ENCODE data around the gene SMG9.
A peak's percentile ranks its signal among the peaks of the same experiment; 100 is the strongest.

SMG9 gene

GRCh38 chr19:43731346-43731745, 23.4 kb downstream of the SMG9 start:
- TF ChIP-seq, protein P1, sequence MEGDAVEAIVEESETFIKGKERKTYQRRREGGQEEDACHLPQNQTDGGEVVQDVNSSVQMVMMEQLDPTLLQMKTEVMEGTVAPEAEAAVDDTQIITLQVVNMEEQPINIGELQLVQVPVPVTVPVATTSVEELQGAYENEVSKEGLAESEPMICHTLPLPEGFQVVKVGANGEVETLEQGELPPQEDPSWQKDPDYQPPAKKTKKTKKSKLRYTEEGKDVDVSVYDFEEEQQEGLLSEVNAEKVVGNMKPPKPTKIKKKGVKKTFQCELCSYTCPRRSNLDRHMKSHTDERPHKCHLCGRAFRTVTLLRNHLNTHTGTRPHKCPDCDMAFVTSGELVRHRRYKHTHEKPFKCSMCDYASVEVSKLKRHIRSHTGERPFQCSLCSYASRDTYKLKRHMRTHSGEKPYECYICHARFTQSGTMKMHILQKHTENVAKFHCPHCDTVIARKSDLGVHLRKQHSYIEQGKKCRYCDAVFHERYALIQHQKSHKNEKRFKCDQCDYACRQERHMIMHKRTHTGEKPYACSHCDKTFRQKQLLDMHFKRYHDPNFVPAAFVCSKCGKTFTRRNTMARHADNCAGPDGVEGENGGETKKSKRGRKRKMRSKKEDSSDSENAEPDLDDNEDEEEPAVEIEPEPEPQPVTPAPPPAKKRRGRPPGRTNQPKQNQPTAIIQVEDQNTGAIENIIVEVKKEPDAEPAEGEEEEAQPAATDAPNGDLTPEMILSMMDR (conservative IDR thresholded peaks at IDR 0.05; ENCODE audit: control insufficient read depth, insufficient read depth, low read depth, low read length): no peak
- H3K4me3 ChIP-seq (ENCODE audit: control insufficient read depth, low read depth, low read length): no peak overlapping the region
- no peak for DNase-seq (ENCODE audit: low read depth)

- TF ChIP-seq, protein P1 (conservative IDR thresholded peaks at IDR 0.05; ENCODE audit: control insufficient read depth, insufficient read depth, low read depth, low read length): no peak
- no peak for DNase-seq (ENCODE audit: low read depth)
- H3K4me3 ChIP-seq (ENCODE audit: control insufficient read depth, low read depth, low read length): no peak overlapping the region
Observed at GRCh38 chr19:43729919-43730318, 24.8 kb downstream of the SMG9 start.

GRCh38 chr19:43727593-43727853, 27.2 kb downstream of the SMG9 start:
- TF ChIP-seq, protein P1 (conservative IDR thresholded peaks at IDR 0.05; ENCODE audit: control insufficient read depth, insufficient read depth, low read depth, low read length): no peak
- DNase-seq (ENCODE audit: low read depth): no peak
- no peak overlapping the region for H3K4me3 ChIP-seq (ENCODE audit: control insufficient read depth, low read depth, low read length)

DNA sequence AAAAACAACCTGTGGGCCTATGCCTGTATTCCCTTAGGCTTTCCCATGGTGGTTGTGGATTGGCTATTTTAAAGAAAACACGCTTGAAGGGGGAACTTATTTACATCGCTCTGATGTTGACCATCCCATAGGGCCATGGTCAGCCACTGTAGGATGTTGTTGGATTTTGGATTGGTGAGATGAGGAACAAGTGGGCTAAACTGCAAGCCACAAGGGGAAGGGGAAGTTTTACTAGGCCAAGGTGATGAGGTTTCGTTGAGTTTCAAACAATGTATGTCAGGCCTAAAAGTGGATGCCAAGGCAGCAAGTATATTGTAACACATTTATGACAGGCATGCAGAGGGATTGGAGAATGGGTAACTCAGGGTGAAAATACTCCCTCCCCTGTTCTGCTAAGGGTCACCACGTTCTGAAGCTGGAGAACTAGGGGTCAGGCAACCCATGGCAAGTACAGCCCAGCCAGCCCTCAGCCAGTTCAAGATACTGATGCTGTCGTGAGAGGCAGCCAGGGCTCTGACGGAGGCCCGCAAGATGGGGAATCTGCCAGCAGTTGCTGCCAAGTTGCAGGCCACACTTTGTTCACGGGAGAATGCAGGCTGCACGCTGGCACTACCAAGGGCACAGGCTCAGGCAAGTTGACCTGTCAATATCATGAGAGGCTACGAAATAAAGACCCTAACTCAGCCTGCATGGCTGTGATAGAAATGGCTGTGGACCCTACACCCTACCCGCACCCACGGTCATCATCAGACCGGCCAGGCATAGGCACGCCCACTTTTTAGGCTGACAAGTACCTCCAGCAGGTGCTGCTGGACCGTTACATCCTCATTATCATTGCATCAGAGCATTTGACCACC, 27.8 kb downstream of the SMG9 start:
- H3K4me3 ChIP-seq (ENCODE audit: control insufficient read depth, low read depth, low read length): no peak overlapping the region
- peak; percentile 12 for DNase-seq (ENCODE audit: low read depth)
- TF ChIP-seq, protein P1 (conservative IDR thresholded peaks at IDR 0.05; ENCODE audit: control insufficient read depth, insufficient read depth, low read depth, low read length): no peak

- DNase-seq (ENCODE audit: low read depth): no peak
- no peak overlapping the region for H3K4me3 ChIP-seq (ENCODE audit: control insufficient read depth, low read depth, low read length)
- TF ChIP-seq, protein P1 (conservative IDR thresholded peaks at IDR 0.05; ENCODE audit: control insufficient read depth, insufficient read depth, low read depth, low read length): no peak
Observed at GRCh38 chr19:43725468-43725867, 29.3 kb downstream of the SMG9 start.

DNA sequence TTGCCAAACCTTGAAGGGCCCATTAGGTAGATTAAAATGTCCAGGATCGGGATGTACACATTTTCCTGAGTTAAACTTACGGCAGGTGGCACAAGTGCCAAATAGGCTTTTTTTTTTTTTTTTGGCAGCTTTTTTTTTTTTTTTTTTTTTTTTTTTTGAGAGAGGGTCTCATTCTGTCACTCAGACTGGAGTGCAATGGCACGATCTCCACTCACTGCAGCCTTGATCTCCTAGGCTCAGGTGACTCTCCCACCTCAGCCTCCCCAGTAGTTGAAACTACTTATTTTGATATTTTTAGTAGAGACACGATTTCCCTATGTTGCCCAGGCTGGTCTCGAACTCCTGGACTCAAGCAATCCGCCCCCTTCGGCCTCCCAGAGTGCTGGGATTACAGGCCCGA, 29.9 kb downstream of the SMG9 start:
- no peak for DNase-seq (ENCODE audit: low read depth)
- no peak overlapping the region for H3K4me3 ChIP-seq (ENCODE audit: control insufficient read depth, low read depth, low read length)
- TF ChIP-seq, protein P1 (conservative IDR thresholded peaks at IDR 0.05; ENCODE audit: control insufficient read depth, insufficient read depth, low read depth, low read length): no peak
